Kidney (tissue), 14 donors: Measurements from ENCODE around the gene PITX3. TPM values are rescaled to one million over a fixed set of nuclear protein-coding genes. Genes with fewer than 3 reads are reported as not detected.

Source experiments
- DNase-seq, 5 donors: peaks; one replicate each; pipeline ENCODE4 v3.0.0-alpha.2; 2013 to 2020
- FAIRE-seq: peaks from 2 replicates; lab custom pipeline; 2012; peaks lifted over from hg19 to GRCh38; lab: Jason Lieb, UNC
- H3K27ac ChIP-seq, 2 donors: one replicate each; pipeline ENCODE4 v1.7.0; 2013; ENCODE audit warnings: low read depth in 2 of 2, low read length in 2 of 2, inconsistent platforms in 1 of 2
- H3K27me3 ChIP-seq: one replicate; pipeline ENCODE4 v1.7.1; 2013; ENCODE audit warnings: low read length, inconsistent platforms; ENCODE audit not compliant: control insufficient read depth, insufficient read depth
- H3K36me3 ChIP-seq, 3 donors: one replicate each; pipeline versions ENCODE4 v1.7.0 to v1.7.1; 2013; ENCODE audit warnings: low read length in 3 of 3, control low read depth in 1 of 3, inconsistent platforms in 1 of 3; ENCODE audit not compliant: insufficient read depth in 3 of 3, control insufficient read depth in 2 of 3
- H3K4me1 ChIP-seq, 3 donors: one replicate each; pipeline versions ENCODE4 v1.7.0 to v1.7.1; 2013; ENCODE audit warnings: low read length in 3 of 3, inconsistent platforms in 1 of 3, low read depth in 1 of 3; ENCODE audit not compliant: control insufficient read depth in 2 of 3, insufficient read depth in 2 of 3
- H3K4me3 ChIP-seq, 3 donors: one replicate each; pipeline versions ENCODE4 v1.7.0 to v1.8.1; 2013; ENCODE audit warnings: low read length in 3 of 3, control low read depth in 1 of 3, inconsistent platforms in 1 of 3
- H3K9ac ChIP-seq, 3 donors: one replicate each; pipeline versions ENCODE4 v1.7.0 to v1.7.1; 2013; ENCODE audit warnings: low read length in 3 of 3, control low read depth in 1 of 3, inconsistent platforms in 1 of 3
- H3K9me3 ChIP-seq, 3 donors: one replicate each; pipeline versions ENCODE4 v1.7.0 to v1.7.1; 2013; ENCODE audit warnings: low read length in 3 of 3, control low read depth in 1 of 3, inconsistent platforms in 1 of 3; ENCODE audit not compliant: control insufficient read depth in 2 of 3, insufficient read depth in 1 of 3
- CTCF ChIP-seq: IDR thresholded peaks from 3 replicates; pipeline ENCODE4 v1.5.1; 2012; ENCODE audit warnings: mild to moderate bottlenecking, moderate library complexity, borderline replicate concordance; ENCODE audit not compliant: insufficient read depth; ENCODE audit errors: extremely low read depth
- intact Hi-C: fragments of 100-400 bp; cut with DNase I; formaldehyde crosslinking; loops from one replicate; pipeline ENCODE4 v1.11.1; 2022
- polyA plus RNA-seq: library from polyadenylated mRNA; stranded (reverse); fragments of 350-450 nt; fragmentation: Illumina TruSeq; extraction: RNeasy Lipid Tissue Mini Kit (QIAGEN cat#74804); gene quantifications from one replicate; pipeline ENCODE4 v1.2.3, GENCODE V29; 2014; ENCODE audit warnings: low read depth, low replicate concordance; ENCODE audit not compliant: insufficient read depth
- total RNA-seq: library from RNA; stranded (reverse); fragmentation: NEBNext Ultra II Directional; extraction: Animal tissue kit (Norgen Biotek cat#: 25700); gene quantifications from one replicate; pipeline ENCODE4 v1.2.1, GENCODE V29; 2021
- donor health status: control.
- donor health status: control.
- donor health status: control.
- donor health status: control.
- donor health status: control.
- donor health status: DM: yes; HTN: yes; CAD: no.
- donor health status: Normal renal cell carcinoma (clear cell type).

PITX3 gene
- total and polyA plus RNA-seq, 2 donors from 2014 or later: 0.39 TPM; not detected in 1

- Histone ChIP-seq H3K9ac (no peak overlapping the region), H3K4me3 (no peak overlapping the region), H3K27ac (no peak overlapping the region), H3K4me1 (peaks cover 0 to 10% (median 3%) of the 10 kb centered on the region in 3 donors), H3K9me3 (no peaks in the 10 kb centered on the region), H3K27me3 (no peaks in the 10 kb centered on the region), H3K36me3 (no peaks in the 10 kb centered on the region)
- DNase-seq (no peak), FAIRE-seq (no peak)
- intact Hi-C loops: no loop called here
- TF ChIP-seq CTCF: no peak
These were observed 26.4 kb upstream of the PITX3 start for GRCh38 chr10:102267748-102268147.

- FAIRE-seq: no peak
- intact Hi-C loops: no loop called here
- Histone ChIP-seq H3K4me1 (peaks cover 0 to 14% (median 3%) of the 10 kb centered on the region in 3 donors), H3K27ac (no peak overlapping the region), H3K36me3 (peaks cover 0 to 5% (median 2%) of the 10 kb centered on the region in 3 donors), H3K4me3 (no peak overlapping the region), H3K9me3 (no peaks in the 10 kb centered on the region), H3K9ac (no peak overlapping the region), H3K27me3 (no peaks in the 10 kb centered on the region)
- no peak for TF ChIP-seq CTCF
- DNase-seq: no peak
These were observed 25.4 kb upstream of the PITX3 start for GRCh38 chr10:102266670-102267069.

GRCh38 chr10:102264371-102264770 is 23.1 kb upstream of the PITX3 start:
- Histone ChIP-seq H3K4me1 (peaks cover 0 to 14% (median 3%) of the 10 kb centered on the region in 3 donors), H3K4me3 (no peak overlapping the region), H3K27me3 (no peaks in the 10 kb centered on the region), H3K9me3 (no peaks in the 10 kb centered on the region), H3K36me3 (peaks cover 0 to 17% (median 2%) of the 10 kb centered on the region in 3 donors), H3K27ac (no peak overlapping the region), H3K9ac (no peak overlapping the region)
- intact Hi-C loops: no loop called here
- DNase-seq (no peak), FAIRE-seq (no peak)
- no peak for TF ChIP-seq CTCF
